Loucy (cell line): ENCODE results near the gene PALLD.

ENCODE experiments used
- CTCF ChIP-seq: fragments of 200-600 bp; sonication (generic); conservative IDR thresholded peaks from 2 replicates; pipeline ENCODE4 v1.5.1; 2014; ENCODE audit warnings: mild to moderate bottlenecking, antibody characterized with exemption, low read length
- EZH2phosphoT487 ChIP-seq: fragments of 200-600 bp; IDR thresholded peaks from 2 replicates; pipeline ENCODE4 v1.6.1; 2018; ENCODE audit warnings: antibody characterized with exemption, mild to moderate bottlenecking, moderate library complexity, borderline replicate concordance

GRCh38 chr4:168637872-168638756 is 141.3 kb downstream of the PALLD start:
- TF ChIP-seq CTCF: no peak
- TF ChIP-seq EZH2phosphoT487: no peak
